ENCODE results near the gene NRXN2.

- TF ChIP-seq POLR2AphosphoS5 (IDR thresholded peaks at IDR 0.05; ENCODE audit: borderline replicate concordance, low read depth, low read length) (no peak), EZH2 (IDR thresholded peaks at IDR 0.05) (no peak)
Observed at GRCh38 chr11:64592656-64593055, 130.3 kb downstream of the NRXN2 start.
